ENCODE results near the gene ACTL8.

DNA sequence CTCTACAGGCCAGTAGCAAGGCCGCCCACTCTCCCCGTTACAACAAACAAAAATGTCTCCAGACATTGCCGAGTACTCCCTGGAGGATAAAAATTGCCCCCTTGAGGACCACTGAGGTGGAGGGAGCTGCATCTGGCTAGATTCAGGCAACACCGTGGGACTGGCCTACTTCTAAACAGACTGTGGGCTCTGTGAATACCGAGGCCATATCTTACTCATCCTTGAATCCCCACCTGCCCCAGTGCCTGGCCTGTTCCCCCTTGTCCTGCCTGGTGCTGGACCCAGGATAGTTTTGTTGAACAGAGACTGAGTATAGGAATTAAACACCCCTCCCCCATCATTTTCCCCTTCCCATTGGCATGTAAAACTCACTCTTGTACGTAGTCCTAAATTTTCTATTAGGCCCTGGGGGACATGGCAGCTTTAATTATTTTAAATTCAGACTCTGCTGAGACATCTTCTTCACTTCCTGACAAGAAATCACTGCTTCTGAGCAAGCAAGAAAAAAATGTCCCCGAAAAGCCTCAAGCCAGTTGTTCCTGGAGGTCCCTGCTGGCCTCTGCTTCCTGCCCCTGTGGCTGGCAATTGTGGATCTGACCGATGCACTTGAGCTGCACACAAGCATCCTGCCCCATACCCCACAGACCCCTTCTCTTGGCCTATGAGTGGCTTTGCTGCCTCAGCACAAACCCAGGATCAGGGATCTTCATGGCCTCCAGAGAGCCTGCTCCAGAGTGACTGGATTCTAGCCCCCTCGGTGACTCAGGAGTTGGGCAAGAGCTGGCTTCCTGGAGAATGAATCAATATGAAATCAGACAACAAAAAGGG, 111.0 kb downstream of the ACTL8 start:
- no peak for TF ChIP-seq POLR2A (IDR thresholded peaks at IDR 0.05)
- TF ChIP-seq, protein P1, sequence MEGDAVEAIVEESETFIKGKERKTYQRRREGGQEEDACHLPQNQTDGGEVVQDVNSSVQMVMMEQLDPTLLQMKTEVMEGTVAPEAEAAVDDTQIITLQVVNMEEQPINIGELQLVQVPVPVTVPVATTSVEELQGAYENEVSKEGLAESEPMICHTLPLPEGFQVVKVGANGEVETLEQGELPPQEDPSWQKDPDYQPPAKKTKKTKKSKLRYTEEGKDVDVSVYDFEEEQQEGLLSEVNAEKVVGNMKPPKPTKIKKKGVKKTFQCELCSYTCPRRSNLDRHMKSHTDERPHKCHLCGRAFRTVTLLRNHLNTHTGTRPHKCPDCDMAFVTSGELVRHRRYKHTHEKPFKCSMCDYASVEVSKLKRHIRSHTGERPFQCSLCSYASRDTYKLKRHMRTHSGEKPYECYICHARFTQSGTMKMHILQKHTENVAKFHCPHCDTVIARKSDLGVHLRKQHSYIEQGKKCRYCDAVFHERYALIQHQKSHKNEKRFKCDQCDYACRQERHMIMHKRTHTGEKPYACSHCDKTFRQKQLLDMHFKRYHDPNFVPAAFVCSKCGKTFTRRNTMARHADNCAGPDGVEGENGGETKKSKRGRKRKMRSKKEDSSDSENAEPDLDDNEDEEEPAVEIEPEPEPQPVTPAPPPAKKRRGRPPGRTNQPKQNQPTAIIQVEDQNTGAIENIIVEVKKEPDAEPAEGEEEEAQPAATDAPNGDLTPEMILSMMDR (IDR thresholded peaks at IDR 0.05): no peak

Data from heart left ventricle (tissue), 13 donors.